SJSA1 (cell line): Measurements from ENCODE around the gene UBE4B. TPM values are rescaled to one million over a fixed set of nuclear protein-coding genes. Genes with fewer than 3 reads are reported as not detected.
A peak's percentile ranks its signal among the peaks of the same experiment; 100 is the strongest.

Experiments used
- DNase-seq, 2 experiments: peaks; one replicate each; pipeline ENCODE4 v3.0.0-alpha.2; 2015 to 2020; ENCODE audit warnings: low spot score in 2 of 2, low read depth in 1 of 2
- H3K27ac ChIP-seq: fragments of 250-450 bp; sonication (Bioruptor Pico); 2 replicates; pipeline ENCODE4 v1.5.1; 2020; ENCODE audit warnings: mild to moderate bottlenecking, moderate library complexity
- H3K27me3 ChIP-seq: fragments of 250-450 bp; sonication (Bioruptor Pico); replicated peaks from 2 replicates; pipeline ENCODE4 v1.5.1; 2020; ENCODE audit warnings: mild to moderate bottlenecking, moderate library complexity
- H3K36me3 ChIP-seq: fragments of 250-450 bp; sonication (Bioruptor Pico); 2 replicates; pipeline ENCODE4 v1.5.1; 2020; ENCODE audit warnings: mild to moderate bottlenecking
- H3K4me1 ChIP-seq: fragments of 250-450 bp; sonication (Bioruptor Pico); replicated peaks from 2 replicates; pipeline ENCODE4 v1.6.1; 2021; ENCODE audit warnings: mild to moderate bottlenecking
- H3K4me3 ChIP-seq: fragments of 250-450 bp; sonication (Bioruptor Pico); 2 replicates; pipeline ENCODE4 v1.5.1; 2020; ENCODE audit warnings: mild to moderate bottlenecking
- H3K9me3 ChIP-seq: fragments of 250-450 bp; sonication (Bioruptor Pico); replicated peaks from 2 replicates; pipeline ENCODE4 v1.5.1; 2020; ENCODE audit warnings: mild to moderate bottlenecking
- total RNA-seq: library from RNA; depleted of rRNA; stranded (reverse); fragments of >200 nt; shearing (Covaris generic); gene quantifications from 2 replicates; pipeline ENCODE4 v1.2.3, GENCODE V29; 2014

The UBE4B gene
- total RNA-seq, 1 experiment from 2014 or later = 35.2 TPM

DNA sequence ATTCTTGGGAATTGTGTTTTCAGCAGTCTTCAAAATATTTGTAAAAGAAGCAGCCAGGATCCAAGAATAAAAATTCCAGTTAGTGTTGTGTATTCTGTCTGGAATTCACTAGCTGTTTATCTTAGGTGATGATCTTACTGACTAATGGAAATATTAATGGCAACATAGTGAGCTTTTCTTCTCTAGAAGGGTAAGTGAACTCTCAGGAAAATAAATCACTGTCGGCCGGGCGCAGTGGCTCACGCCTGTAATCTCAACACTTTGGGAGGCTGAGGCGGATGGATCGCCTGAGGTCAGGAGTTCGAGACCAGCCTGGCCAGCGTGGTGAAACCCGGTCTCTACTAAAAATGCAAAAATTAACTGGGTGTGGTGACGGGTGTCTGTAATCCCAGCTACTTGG lies 90.2 kb downstream of the UBE4B start:
- Histone ChIP-seq H3K36me3 (peaks cover 41% of the 10 kb centered on the region), H3K9me3 (no peaks in the 10 kb centered on the region), H3K27me3 (no peaks in the 10 kb centered on the region), H3K4me3 (no peak overlapping the region), H3K27ac (peak overlapping the region; percentile 61), H3K4me1 (peaks cover 21% of the 10 kb centered on the region)
- peak; percentile 82 to 83 for DNase-seq

- DNase-seq = no peak
- H3K9me3 ChIP-seq = no peaks in the 10 kb centered on the region
- peaks cover 64% of the 10 kb centered on the region for H3K36me3 ChIP-seq
- no peak overlapping the region for H3K4me3 ChIP-seq
- H3K27me3 ChIP-seq = no peaks in the 10 kb centered on the region
- H3K4me1 ChIP-seq = peaks cover 4% of the 10 kb centered on the region
- H3K27ac ChIP-seq = no peak overlapping the region
Observed at GRCh38 chr1:10128101-10128765, 95.5 kb downstream of the UBE4B start.

DNA sequence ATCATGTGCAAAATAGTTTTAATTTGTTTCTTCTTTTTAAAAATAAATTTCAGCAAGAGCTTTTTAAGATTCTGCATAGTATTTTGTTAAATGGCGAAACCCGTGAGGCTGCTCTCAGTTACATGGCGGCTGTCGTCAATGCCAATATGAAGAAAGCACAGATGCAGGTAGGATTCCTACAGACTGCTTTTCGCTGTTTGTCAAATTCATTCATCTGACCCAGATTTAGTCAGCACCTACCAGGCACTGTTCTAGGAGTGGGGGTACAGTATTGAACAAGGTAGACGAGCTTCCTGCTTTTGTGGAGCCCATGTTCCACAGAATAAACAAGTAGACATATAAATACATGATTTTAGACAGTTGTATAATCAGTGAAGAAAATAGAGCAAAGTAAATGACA lies 99.6 kb downstream of the UBE4B start:
- H3K4me1 ChIP-seq = no peaks in the 10 kb centered on the region
- DNase-seq = no peak
- no peaks in the 10 kb centered on the region for H3K27me3 ChIP-seq
- H3K36me3 ChIP-seq = peaks cover 68% of the 10 kb centered on the region
- H3K4me3 ChIP-seq = no peak overlapping the region
- H3K9me3 ChIP-seq = no peaks in the 10 kb centered on the region
- no peak overlapping the region for H3K27ac ChIP-seq

DNA sequence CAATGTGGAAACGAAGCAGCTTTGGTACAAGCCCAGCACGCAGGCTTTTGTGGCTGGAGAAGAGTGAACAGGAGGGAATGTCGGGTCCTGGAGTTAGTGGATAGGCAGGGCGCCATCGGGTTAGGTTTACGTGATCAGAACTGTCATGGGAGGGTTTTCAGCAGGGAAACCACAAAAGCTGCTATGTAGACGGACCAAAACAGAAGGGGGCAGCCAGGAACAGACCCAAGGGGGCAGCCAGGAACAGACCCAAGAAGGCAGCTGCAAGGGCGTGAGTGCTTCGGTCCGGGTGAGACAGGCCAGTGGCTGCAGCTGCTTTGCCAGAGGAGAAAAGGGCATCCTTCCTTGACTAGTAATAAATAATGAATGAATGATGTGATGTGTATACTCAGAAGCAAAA lies 100.1 kb downstream of the UBE4B start:
- H3K36me3 ChIP-seq = peaks cover 65% of the 10 kb centered on the region
- H3K4me3 ChIP-seq = no peak overlapping the region
- H3K9me3 ChIP-seq = no peaks in the 10 kb centered on the region
- no peak overlapping the region for H3K27ac ChIP-seq
- no peak for DNase-seq
- no peaks in the 10 kb centered on the region for H3K27me3 ChIP-seq
- H3K4me1 ChIP-seq = no peaks in the 10 kb centered on the region

- peaks cover 32% of the 10 kb centered on the region for H3K36me3 ChIP-seq
- no peaks in the 10 kb centered on the region for H3K27me3 ChIP-seq
- no peak overlapping the region for H3K27ac ChIP-seq
- no peaks in the 10 kb centered on the region for H3K4me1 ChIP-seq
- H3K4me3 ChIP-seq = no peak overlapping the region
- H3K9me3 ChIP-seq = no peaks in the 10 kb centered on the region
- DNase-seq = no peak
Observed at GRCh38 chr1:10140981-10141380, 108.2 kb downstream of the UBE4B start.

DNA sequence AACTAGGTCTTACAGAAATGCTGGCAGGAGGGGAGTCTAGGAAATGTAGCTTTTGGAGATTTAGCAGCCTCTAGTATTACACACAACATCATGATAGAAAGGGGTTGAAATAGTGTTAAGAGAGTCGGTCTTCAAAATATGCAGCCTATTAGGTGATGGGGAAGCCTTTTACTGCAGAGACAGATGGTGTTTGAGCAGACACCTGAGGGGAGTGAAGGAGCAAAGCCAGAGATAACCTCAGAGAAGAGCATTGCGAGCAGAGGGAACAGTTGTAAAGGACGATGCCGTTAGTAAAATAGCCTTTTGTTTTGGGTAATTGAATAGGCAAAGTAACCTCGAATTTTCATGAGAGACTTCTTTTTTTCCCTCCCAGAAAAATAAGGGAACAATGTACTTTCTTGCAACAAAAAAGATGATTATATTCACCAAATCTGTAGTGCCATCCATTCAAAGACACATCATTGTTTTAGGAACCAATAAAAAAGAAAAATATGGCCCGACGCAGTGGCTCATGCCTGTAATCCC lies 111.3 kb downstream of the UBE4B start:
- no peak for DNase-seq
- Histone ChIP-seq H3K4me1 (no peaks in the 10 kb centered on the region), H3K4me3 (no peak overlapping the region)

DNA sequence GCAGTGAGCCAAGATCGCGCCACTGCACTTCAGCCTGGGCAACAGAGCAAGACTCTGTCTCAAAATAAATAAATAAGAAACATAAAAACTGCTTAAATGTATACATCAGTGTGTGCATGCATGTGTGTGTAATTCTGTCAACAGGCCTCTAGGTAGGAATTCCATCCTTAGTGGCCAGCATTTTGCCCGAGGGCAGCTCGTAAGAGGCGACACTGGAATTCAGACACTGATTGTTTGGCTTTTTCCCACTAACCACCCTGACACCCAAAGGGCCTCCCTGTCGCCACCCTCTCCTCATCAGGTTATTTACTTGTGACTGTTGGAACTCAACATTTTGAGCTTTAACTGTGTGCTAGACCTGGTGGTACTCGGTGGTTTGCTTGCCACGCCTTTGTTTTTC lies 113.6 kb downstream of the UBE4B start:
- H3K27me3 ChIP-seq = no peaks in the 10 kb centered on the region
- H3K9me3 ChIP-seq = no peaks in the 10 kb centered on the region
- no peak overlapping the region for H3K27ac ChIP-seq
- no peak for DNase-seq
- no peak overlapping the region for H3K4me3 ChIP-seq
- no peaks in the 10 kb centered on the region for H3K4me1 ChIP-seq
- H3K36me3 ChIP-seq = peaks cover 36% of the 10 kb centered on the region

More for the DNA sequence above, 111.3 kb downstream of the UBE4B start:
- Histone ChIP-seq H3K27me3 (no peaks in the 10 kb centered on the region), H3K36me3 (peaks cover 32% of the 10 kb centered on the region), H3K27ac (no peak overlapping the region), H3K9me3 (no peaks in the 10 kb centered on the region)

DNA sequence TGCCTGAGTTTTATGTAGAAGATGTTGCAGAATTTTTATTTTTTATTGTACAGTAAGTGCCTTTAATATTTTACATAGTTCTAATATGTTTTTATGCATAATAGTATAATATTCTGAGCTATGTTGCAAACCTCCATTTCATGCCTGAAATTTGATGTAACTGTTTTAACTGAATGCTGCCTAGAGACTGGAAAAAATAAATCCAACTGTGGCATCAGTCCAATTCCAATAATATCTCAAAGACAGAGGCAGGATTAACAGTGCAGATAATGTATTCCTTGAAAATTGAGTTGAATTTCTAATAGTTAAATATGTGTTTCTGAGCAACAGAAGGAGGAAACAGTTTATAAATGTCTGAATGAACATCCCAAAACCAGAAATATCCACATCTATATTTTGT lies 116.5 kb downstream of the UBE4B start:
- Histone ChIP-seq H3K27me3 (no peaks in the 10 kb centered on the region), H3K4me3 (no peak overlapping the region), H3K9me3 (no peaks in the 10 kb centered on the region), H3K36me3 (peaks cover 35% of the 10 kb centered on the region), H3K4me1 (no peaks in the 10 kb centered on the region), H3K27ac (no peak overlapping the region)
- no peak for DNase-seq

- Histone ChIP-seq H3K27ac (no peak overlapping the region), H3K36me3 (peaks cover 23% of the 10 kb centered on the region), H3K4me3 (no peak overlapping the region), H3K9me3 (no peaks in the 10 kb centered on the region), H3K4me1 (no peaks in the 10 kb centered on the region), H3K27me3 (no peaks in the 10 kb centered on the region)
- peak; percentile 65 to 67 for DNase-seq
Observed at GRCh38 chr1:10152709-10153284, 120.0 kb downstream of the UBE4B start.

- Histone ChIP-seq H3K27me3 (no peaks in the 10 kb centered on the region), H3K27ac (no peak overlapping the region), H3K36me3 (peaks cover 23% of the 10 kb centered on the region), H3K9me3 (no peaks in the 10 kb centered on the region), H3K4me3 (no peak overlapping the region), H3K4me1 (no peaks in the 10 kb centered on the region)
- DNase-seq = no peak
Observed at GRCh38 chr1:10155087-10155712, 122.4 kb downstream of the UBE4B start.

DNA sequence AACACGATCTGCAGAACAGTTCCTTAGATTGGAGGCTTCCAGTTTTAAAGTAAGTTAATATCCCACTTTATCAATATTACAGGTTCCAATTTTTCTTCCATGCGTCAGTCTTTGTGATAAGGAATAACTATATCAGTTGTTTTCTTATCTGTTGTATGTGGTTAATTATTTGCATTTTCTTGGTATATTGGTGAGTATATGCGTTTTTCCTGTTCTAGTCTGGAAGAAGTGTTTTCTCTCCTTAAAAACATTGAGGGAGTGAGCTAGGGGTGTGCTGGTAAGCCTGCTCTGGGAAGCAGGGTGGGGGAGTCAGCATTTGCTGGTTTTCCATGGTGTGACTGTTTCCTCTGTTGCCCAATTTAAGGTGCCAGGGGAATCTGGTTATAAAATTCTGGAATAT lies 127.4 kb downstream of the UBE4B start:
- H3K4me1 ChIP-seq = no peaks in the 10 kb centered on the region
- no peak overlapping the region for H3K27ac ChIP-seq
- H3K36me3 ChIP-seq = peaks cover 37% of the 10 kb centered on the region
- no peak for DNase-seq
- H3K27me3 ChIP-seq = no peaks in the 10 kb centered on the region
- H3K9me3 ChIP-seq = no peaks in the 10 kb centered on the region
- no peak overlapping the region for H3K4me3 ChIP-seq

DNA sequence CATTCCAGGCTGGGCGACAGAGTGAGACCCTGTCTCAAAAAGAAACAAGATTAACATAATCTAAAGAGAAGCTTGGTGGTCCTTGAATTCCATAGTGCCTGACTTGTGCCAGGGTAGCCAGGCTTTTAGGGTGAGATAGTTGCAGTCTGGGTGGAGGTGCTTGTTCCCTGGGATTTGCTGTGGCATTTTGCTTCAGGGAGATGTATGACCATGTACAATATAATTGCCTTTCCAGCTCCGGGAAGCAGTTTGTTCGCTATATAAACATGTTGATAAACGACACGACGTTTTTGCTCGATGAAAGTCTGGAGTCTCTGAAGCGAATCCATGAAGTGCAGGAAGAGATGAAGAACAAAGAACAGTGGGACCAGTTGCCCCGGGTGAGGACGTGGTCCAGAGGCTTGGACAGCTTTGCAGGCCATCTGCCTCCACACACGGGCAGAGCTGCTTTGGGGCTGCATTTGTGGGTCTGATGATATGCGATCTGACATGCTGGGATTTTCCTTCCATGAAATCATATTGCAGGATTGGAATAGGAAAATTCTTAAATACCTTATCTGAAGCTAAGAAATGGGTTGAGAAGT lies 128.2 kb downstream of the UBE4B start:
- peaks cover 43% of the 10 kb centered on the region for H3K36me3 ChIP-seq
- no peaks in the 10 kb centered on the region for H3K9me3 ChIP-seq
- DNase-seq = no peak
- H3K27me3 ChIP-seq = no peaks in the 10 kb centered on the region
- no peak overlapping the region for H3K27ac ChIP-seq
- no peak overlapping the region for H3K4me3 ChIP-seq
- H3K4me1 ChIP-seq = no peaks in the 10 kb centered on the region

DNA sequence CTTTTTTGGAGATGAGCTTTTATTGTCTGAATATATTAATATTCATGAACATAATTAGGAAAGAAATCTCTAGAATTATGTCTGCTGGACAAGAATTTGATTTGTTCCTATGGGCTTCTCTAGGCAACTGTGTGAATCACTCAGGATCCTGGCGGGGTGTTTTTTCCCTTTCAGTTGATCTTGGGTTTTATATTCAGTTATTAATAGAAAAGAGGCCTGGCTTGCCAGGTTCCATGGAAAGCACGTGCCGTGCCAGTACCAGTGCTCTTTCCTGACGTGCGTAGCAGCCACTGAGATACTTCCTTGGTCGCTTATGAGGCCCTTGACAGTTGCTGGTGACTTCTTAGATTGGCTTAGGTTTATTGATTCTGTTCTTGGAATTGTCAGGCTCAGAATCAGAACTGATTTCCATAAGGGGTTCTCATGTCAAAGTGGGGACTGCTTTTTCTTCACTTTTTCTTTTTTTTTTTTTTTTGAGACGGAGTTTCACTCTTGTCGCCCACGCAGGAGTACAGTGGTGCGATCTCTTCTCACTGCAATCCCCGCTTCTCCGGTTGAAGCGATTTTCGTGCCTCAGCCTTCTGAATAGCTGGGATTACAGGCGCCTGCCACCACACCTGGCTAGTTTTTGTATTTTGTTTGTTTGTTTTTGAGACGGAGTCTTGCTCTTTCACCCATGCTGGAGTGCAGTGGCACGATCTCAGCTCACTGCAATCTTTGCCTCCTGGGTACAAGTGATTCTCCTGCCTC lies 129.0 kb downstream of the UBE4B start:
- Histone ChIP-seq H3K4me1 (no peaks in the 10 kb centered on the region), H3K4me3 (no peak overlapping the region), H3K27ac (no peak overlapping the region), H3K9me3 (no peaks in the 10 kb centered on the region), H3K27me3 (no peaks in the 10 kb centered on the region), H3K36me3 (peaks cover 46% of the 10 kb centered on the region)
- no peak for DNase-seq
